Dermis lymphatic vessel endothelial cell (primary cell): ENCODE results near the gene ADGRB2. TPM values are rescaled to one million over a fixed set of nuclear protein-coding genes. Genes with fewer than 3 reads are reported as not detected.

Experiments
- total RNA-seq: library from RNA; depleted of rRNA; stranded (reverse); fragments of >200 nt; gene quantifications from 2 replicates; pipeline ENCODE4 v1.2.1, GENCODE V29; 2014

The ADGRB2 gene
- total RNA-seq = 0.09 and 0.11 TPM in 2 replicates

GRCh38 chr1:31764312-31765040 is at the start of gene ADGRB2:
Gene ADGRB2 (minus strand): TSS chr1:31764340. CDS start chr1:31757221, 7,119 bp downstream.

GRCh38 chr1:31703431-31704270 is 60.5 kb downstream of the ADGRB2 start, which contains the start of gene COL16A1:
Gene COL16A1 (minus strand): TSS chr1:31704017. CDS start chr1:31702193, 1,824 bp downstream.

Other genes with a start within 250 kb of the ADGRB2 start
- 153 and 315 TPM in 2 replicates for gene TINAGL1, start 187.8 kb downstream of the ADGRB2 start, total RNA-seq
- 0.86 and 5.3 TPM in 2 replicates for gene HCRTR1, start 146.7 kb downstream of the ADGRB2 start, total RNA-seq
- gene PEF1, start 119.5 kb downstream of the ADGRB2 start, total RNA-seq = 110 and 125 TPM in 2 replicates
- 0.26 and 0.87 TPM in 2 replicates for gene COL16A1, start 60.3 kb downstream of the ADGRB2 start, total RNA-seq
- 0.86 and 2.1 TPM in 2 replicates for gene SPOCD1, start 51.7 kb upstream of the ADGRB2 start, total RNA-seq
- 274 and 419 TPM in 2 replicates for gene PTP4A2, start 174.0 kb upstream of the ADGRB2 start, total RNA-seq
- 47.8 and 60.2 TPM in 2 replicates for gene KHDRBS1, start 249.5 kb upstream of the ADGRB2 start, total RNA-seq